GM18951 (cell line): ENCODE data around the gene CDAN1.

Source experiments
- POLR2A ChIP-seq: IDR thresholded peaks from 4 replicates; pipeline ENCODE4 v1.6.1; 2011; ENCODE audit warnings: mild to moderate bottlenecking; ENCODE audit not compliant: insufficient read length, insufficient read depth; ENCODE audit errors: extremely low read depth
- in situ Hi-C: fragments of 300-500 bp; cut with MboI; formaldehyde crosslinking; loops from one replicate; pipeline ENCODE4 v1.12.0; 2022; ENCODE audit warnings: low sequenced_read_pairs, mixed read lengths, inconsistent platforms; ENCODE audit not compliant: unreplicated experiment

The CDAN1 gene

GRCh38 chr15:42716125-42716524 lies 20.8 kb downstream of the CDAN1 start:
- in situ Hi-C loops = no loop called here
- TF ChIP-seq POLR2A = no peak

DNA sequence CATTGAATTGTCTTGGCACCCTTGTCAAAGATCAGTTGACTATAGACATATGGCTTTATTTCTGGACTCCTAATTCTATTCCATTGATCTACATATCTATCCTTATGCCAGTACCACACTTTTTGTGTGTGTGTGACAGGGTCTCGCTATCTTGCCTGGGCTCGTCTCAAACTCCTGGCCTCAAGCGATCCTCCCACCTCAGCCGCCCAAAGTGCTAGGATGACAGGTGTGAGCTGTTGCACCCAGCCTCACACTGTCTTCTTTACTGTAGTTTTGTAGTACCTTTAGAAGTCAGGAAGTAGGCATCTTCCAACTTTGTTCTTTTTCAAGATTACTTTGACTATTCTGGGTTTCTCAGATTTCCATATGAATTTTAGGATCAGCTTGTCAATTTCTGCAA lies 24.3 kb downstream of the CDAN1 start:
- in situ Hi-C loops = no loop called here
- TF ChIP-seq POLR2A = no peak

- no peak for TF ChIP-seq POLR2A
- in situ Hi-C loops = no loop called here
Measured at GRCh38 chr15:42711746-42712145, 25.2 kb downstream of the CDAN1 start.

DNA sequence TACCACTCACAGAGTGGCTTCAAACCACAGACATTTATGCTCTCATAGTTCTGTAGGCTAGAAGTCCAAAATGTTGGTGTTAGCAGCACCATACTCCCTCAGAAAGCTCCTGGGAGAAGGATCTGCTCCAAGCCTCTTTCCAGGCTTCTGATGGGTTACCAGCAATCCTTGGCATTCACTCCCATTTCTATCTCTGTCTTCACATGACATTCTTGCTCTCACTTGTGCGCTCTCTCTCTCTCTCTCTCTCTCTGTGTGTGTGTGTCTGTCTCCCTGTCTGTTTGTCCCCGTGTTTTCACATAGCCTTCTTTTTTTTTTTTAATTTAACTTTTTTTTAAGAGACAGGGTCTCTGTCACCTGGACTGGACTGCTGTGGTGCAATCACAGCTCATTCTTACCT lies 26.3 kb downstream of the CDAN1 start:
- TF ChIP-seq POLR2A = no peak
- in situ Hi-C loops = no loop called here

- TF ChIP-seq POLR2A = no peak
- in situ Hi-C loops = loop anchor here (5.0 kb wide), 1 partner anchor 224 kb away; no protein-coding TSS in a partner anchor
Measured at GRCh38 chr15:42707873-42708544, 28.9 kb downstream of the CDAN1 start.

GRCh38 chr15:42707068-42707467 lies 29.9 kb downstream of the CDAN1 start:
- TF ChIP-seq POLR2A = no peak
- in situ Hi-C loops = loop anchor here (5.0 kb wide), 1 partner anchor 225 kb away; no protein-coding TSS in a partner anchor

- in situ Hi-C loops = loop anchor here (5.0 kb wide), 1 partner anchor 227 kb away; no protein-coding TSS in a partner anchor
Measured at GRCh38 chr15:42705336-42705735, 31.6 kb downstream of the CDAN1 start.

GRCh38 chr15:42704492-42704926 lies 32.4 kb downstream of the CDAN1 start:
- TF ChIP-seq POLR2A = no peak
- in situ Hi-C loops = no loop called here

More at GRCh38 chr15:42705336-42705735, 31.6 kb downstream of the CDAN1 start:
- no peak for TF ChIP-seq POLR2A

DNA sequence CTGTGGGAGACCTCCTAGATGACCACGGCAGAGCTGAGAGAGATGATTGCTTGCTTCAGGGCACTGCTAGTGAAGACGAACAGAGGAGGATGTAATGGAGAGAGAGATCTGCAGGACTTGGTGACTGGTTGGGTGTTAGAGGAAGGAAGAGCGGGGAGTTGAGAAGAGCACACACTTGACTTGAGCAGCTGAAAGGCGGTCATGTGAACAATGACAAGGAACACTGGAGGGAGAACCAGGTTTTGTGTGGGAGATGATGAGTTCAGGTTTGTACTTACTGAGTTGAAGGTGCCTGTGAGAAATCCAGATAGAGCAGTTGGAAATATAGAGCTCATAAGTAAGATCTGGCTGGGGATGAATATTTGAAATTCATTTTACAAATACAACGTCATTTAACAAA lies 40.3 kb downstream of the CDAN1 start:
- in situ Hi-C loops = no loop called here
- TF ChIP-seq POLR2A = no peak

GRCh38 chr15:42695527-42696071 lies 41.3 kb downstream of the CDAN1 start:
- in situ Hi-C loops = no loop called here
- TF ChIP-seq POLR2A = no peak

GRCh38 chr15:42694398-42694797 lies 42.5 kb downstream of the CDAN1 start:
- TF ChIP-seq POLR2A = no peak
- in situ Hi-C loops = no loop called here

- in situ Hi-C loops = no loop called here
- no peak for TF ChIP-seq POLR2A
Measured at GRCh38 chr15:42693942-42694341, 43.0 kb downstream of the CDAN1 start.

DNA sequence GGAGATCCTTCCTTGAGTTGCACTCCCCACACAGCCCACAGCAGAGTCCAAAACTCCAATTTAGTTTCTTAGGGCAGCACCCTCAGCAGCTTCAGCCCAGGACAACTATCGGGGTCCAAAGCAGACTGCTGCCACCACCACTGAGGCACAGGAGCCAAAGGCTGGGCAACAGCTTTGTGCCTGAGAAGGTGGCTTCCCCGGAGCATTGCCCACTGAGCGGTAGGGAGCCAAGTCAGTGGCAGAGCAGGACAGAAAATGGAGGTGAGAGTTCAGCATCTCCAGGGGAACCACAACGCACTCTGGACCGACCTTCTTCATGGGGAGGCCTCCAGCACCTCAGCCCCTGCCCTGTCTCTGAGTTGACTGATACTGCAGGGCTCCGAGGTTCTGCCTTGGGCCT lies 43.4 kb downstream of the CDAN1 start:
- no peak for TF ChIP-seq POLR2A
- in situ Hi-C loops = no loop called here

- TF ChIP-seq POLR2A = no peak
- in situ Hi-C loops = no loop called here
Measured at GRCh38 chr15:42692997-42693396, 43.9 kb downstream of the CDAN1 start.
